ENCODE measurements around the gene AKAP13.

DNA sequence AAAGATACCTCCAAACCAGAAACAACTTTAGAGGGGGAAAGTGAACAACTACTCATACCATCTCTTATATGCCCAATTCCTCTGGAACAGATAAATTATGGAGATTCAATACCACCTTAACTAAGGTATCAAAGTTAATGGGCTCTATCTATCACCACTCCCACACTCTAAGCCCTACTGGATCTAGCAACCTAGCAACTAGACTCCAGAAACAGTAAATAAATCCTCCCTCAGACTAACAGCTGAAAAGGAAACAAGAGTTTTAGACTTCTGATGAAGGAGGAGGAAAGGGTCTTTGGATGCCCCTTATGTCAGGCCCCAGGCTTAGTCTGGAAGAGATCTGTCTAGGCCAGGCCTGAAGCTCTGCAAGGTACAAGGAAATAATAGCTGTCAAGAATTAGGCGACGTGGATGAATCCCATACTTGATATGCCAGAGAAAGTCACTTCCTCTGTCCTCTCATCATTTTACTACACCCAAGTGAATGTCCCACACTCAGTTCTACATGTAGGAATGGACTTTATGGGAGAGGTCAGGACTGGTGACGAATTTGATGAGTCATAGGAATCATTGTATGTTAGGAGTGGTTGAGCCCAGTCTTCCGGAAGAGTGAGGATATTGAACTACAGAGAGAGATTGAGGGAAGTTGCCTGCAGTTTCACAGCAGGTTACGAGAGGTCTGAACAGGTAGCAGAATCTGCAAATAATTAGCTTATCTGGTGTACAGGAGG is 113.8 kb downstream of the AKAP13 start:
- TF ChIP-seq POLR2A (IDR thresholded peaks at IDR 0.05; ENCODE audit: control extremely low read depth in 1 of 2, low read depth in 2 of 2, low read length in 2 of 2), result no peak
- TF ChIP-seq EP300 (IDR thresholded peaks at IDR 0.05; ENCODE audit: borderline replicate concordance in 1 of 2, low read depth in 2 of 2, low read length in 2 of 2), result no peak
- TF ChIP-seq, protein P1, sequence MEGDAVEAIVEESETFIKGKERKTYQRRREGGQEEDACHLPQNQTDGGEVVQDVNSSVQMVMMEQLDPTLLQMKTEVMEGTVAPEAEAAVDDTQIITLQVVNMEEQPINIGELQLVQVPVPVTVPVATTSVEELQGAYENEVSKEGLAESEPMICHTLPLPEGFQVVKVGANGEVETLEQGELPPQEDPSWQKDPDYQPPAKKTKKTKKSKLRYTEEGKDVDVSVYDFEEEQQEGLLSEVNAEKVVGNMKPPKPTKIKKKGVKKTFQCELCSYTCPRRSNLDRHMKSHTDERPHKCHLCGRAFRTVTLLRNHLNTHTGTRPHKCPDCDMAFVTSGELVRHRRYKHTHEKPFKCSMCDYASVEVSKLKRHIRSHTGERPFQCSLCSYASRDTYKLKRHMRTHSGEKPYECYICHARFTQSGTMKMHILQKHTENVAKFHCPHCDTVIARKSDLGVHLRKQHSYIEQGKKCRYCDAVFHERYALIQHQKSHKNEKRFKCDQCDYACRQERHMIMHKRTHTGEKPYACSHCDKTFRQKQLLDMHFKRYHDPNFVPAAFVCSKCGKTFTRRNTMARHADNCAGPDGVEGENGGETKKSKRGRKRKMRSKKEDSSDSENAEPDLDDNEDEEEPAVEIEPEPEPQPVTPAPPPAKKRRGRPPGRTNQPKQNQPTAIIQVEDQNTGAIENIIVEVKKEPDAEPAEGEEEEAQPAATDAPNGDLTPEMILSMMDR (IDR thresholded peaks at IDR 0.05; ENCODE audit: control extremely low read depth in 1 of 3, insufficient read depth in 1 of 3, low read depth in 1 of 3, low read length in 3 of 3), result no peak
- no peak for TF ChIP-seq HDAC2 (IDR thresholded peaks at IDR 0.05; ENCODE audit: borderline replicate concordance in 1 of 2, low read depth in 2 of 2, low read length in 2 of 2)
- TF ChIP-seq MAFK (IDR thresholded peaks at IDR 0.05; ENCODE audit: low read depth, low read length), result 0 out of 2 replicates have a peak, but pooled peaks have one; percentile 30
- no peak for TF ChIP-seq BRCA1 (IDR thresholded peaks at IDR 0.05; ENCODE audit: low read depth, low read length)
- TF ChIP-seq, protein P2, sequence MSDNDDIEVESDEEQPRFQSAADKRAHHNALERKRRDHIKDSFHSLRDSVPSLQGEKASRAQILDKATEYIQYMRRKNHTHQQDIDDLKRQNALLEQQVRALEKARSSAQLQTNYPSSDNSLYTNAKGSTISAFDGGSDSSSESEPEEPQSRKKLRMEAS (IDR thresholded peaks at IDR 0.05), result no peak
- TF ChIP-seq POLR2AphosphoS5 (IDR thresholded peaks at IDR 0.05; ENCODE audit: low read depth, low read length), result no peak
- TF ChIP-seq SIN3A (conservative IDR thresholded peaks at IDR 0.05 in 1 of 2, IDR thresholded peaks at IDR 0.05 in 1 of 2; ENCODE audit: low read depth in 1 of 2, low read length in 2 of 2), result no peak
- TF ChIP-seq TEAD4 (IDR thresholded peaks at IDR 0.05; ENCODE audit: low read depth, low read length), result no peak

Data from H1 (cell line).